CD4-positive, alpha-beta T cell treated with Interleukin-4 for 1 hour (primary cell): ENCODE results near the gene TF.
"Not testable (repeated sequence)": the region's sequence is repeated elsewhere in the genome, so short reads cannot be mapped to it uniquely, and the experiment has no call there.

ENCODE experiments used
- DNase-seq, 2 donors: peaks; one replicate each; pipeline ENCODE4 v3.0.0-alpha.2; 2020 to 2022

Gene TF

GRCh38 chr3:133745981-133746711 is at the start of gene TF:
Gene TF (plus strand): TSS chr3:133746393. CDS start chr3:133746441, 48 bp downstream.
- DNase-seq = no peak

- no peak for DNase-seq
These were observed 48.2 kb upstream of the TF start for GRCh38 chr3:133697960-133698359.

GRCh38 chr3:133699467-133699866 is 46.7 kb upstream of the TF start:
- no peak for DNase-seq

- DNase-seq = no peak
These were observed 46.3 kb upstream of the TF start for GRCh38 chr3:133699903-133700302.

- no peak for DNase-seq
These were observed 45.8 kb upstream of the TF start for GRCh38 chr3:133700351-133700750.

GRCh38 chr3:133701435-133702358 is 44.5 kb upstream of the TF start:
- DNase-seq = no peak

- no peak for DNase-seq
These were observed 42.3 kb upstream of the TF start for GRCh38 chr3:133703915-133704314.

GRCh38 chr3:133706033-133706432 is 40.2 kb upstream of the TF start:
- no peak for DNase-seq

GRCh38 chr3:133709139-133709750 is 36.9 kb upstream of the TF start:
- no peak for DNase-seq

GRCh38 chr3:133711013-133711412 is 35.2 kb upstream of the TF start:
- DNase-seq = no peak

- no peak for DNase-seq
These were observed 34.2 kb upstream of the TF start for GRCh38 chr3:133712017-133712416.

GRCh38 chr3:133713347-133713746 is 32.8 kb upstream of the TF start:
- DNase-seq = no peak

- no peak for DNase-seq
These were observed 28.8 kb upstream of the TF start for GRCh38 chr3:133717424-133717823.

- DNase-seq = no peak
These were observed 23.3 kb upstream of the TF start for GRCh38 chr3:133722935-133723334.

- DNase-seq = no peak
These were observed 15.2 kb upstream of the TF start for GRCh38 chr3:133730993-133731392.

- not testable (repeated sequence) for DNase-seq
These were observed 14.0 kb upstream of the TF start for GRCh38 chr3:133732231-133732630.

- no peak for DNase-seq
These were observed 13.0 kb upstream of the TF start for GRCh38 chr3:133733226-133733625.

- no peak for DNase-seq
These were observed 11.9 kb upstream of the TF start for GRCh38 chr3:133734305-133734704.

- no peak for DNase-seq
These were observed 3.7 kb upstream of the TF start for GRCh38 chr3:133742351-133743091.

GRCh38 chr3:133744241-133744640 is 2.0 kb upstream of the TF start:
- DNase-seq = no peak

- no peak for DNase-seq
These were observed 1.1 kb upstream of the TF start for GRCh38 chr3:133745108-133745507.

- DNase-seq = no peak
These were observed 496 bp downstream of the TF start for GRCh38 chr3:133746712-133747066.

- DNase-seq = no peak
These were observed 1.2 kb downstream of the TF start for GRCh38 chr3:133747373-133747772.
